Globus pallidus (tissue), 1 donor: ENCODE measurements around the gene ITGB8.
A peak's percentile ranks its signal among the peaks of the same experiment; 100 is the strongest.
"Not testable (repeated sequence)": the region's sequence is repeated elsewhere in the genome, so short reads cannot be mapped to it uniquely, and the experiment has no call there.

Experiments
- DNase-seq: peaks from one replicate; pipeline ENCODE4 v3.0.0-alpha.2; 2015; ENCODE audit warnings: low spot score

ITGB8 gene

DNA sequence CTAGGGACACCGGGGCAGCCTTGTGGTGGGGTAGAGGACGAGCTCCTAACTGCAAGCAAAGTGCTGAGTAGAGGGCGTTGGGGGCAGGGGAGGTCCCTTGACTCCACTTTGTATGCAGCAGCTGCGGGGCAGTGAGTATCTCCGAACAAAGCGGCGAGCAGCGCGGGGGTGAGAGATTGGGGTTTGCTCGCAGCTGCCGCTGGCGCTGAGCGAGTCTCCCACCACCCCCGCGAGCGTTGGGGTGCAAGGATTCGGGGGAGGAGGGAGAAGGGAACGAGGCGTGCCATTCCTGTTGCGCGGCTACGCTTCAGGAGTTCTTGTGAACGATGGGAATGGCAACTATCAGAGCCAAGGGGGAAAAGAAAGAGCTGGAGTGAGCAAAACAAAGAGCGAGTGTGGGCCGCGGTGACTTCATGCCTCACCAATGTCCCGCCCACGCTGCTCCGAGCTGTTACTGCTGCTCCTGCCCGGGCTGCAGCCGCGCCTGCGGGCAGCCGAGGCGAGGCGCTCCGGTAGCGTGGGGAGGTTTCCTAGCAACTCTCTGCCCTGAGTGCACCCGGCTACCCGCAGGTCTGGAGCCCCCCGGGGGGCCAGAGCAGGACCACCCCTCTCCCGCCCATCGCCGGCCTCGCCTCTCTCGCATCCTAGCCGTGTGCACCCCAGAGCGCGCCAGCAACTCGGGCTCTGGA lies at the start of gene ITGB8:
Gene ITGB8, plus strand, starts transcription at position 662 of the 689 bp plus-strand sequence. CDS start 907 bp downstream, outside the sequence.
- peak; percentile 94 for DNase-seq

DNA sequence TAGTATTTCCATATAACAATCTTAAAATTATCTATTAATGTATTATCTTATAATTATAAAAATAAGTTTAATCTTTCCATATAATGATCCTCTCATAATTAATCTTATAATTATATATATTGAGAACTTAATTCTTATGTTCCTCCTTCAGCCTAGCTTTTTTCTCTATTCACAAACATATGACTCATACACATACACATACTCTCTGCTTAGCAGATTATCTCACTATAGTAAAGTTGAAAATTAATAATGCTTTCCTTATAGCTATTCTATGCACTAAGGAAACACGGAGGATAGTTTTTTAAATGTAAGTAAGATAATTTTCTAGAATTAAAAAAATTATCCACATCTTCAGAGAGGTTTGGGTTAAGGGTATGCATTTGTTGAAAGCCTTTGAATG lies 47.7 kb upstream of the ITGB8 start:
- no peak for DNase-seq

DNA sequence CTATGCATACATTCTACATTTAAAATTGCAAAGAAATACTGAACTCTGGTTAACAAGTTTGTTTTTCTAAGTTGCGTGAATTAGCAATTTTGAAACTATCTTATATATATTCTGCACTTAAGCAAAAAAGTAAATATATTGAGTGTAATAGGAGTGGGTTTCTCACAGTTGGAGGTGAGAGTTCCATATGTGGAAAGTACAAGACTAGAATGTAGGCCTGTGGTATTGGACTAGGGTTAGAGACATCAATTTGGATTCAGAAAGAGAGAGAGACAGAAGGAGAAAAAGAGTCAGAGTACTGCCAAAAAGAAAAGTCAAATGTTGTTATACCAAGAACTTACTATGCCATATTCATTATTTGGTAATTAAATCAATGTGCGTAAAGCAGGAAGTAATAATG lies 47.3 kb upstream of the ITGB8 start:
- DNase-seq, result no peak

GRCh38 chr7:20284003-20284770 lies 46.5 kb upstream of the ITGB8 start:
- DNase-seq, result no peak

- no peak for DNase-seq
Observed at GRCh38 chr7:20284771-20285143, 45.9 kb upstream of the ITGB8 start.

- no peak for DNase-seq
Observed at GRCh38 chr7:20287317-20287716, 43.4 kb upstream of the ITGB8 start.

GRCh38 chr7:20288036-20288435 lies 42.7 kb upstream of the ITGB8 start:
- DNase-seq, result no peak

- no peak for DNase-seq
Observed at GRCh38 chr7:20290505-20291111, 40.1 kb upstream of the ITGB8 start.

DNA sequence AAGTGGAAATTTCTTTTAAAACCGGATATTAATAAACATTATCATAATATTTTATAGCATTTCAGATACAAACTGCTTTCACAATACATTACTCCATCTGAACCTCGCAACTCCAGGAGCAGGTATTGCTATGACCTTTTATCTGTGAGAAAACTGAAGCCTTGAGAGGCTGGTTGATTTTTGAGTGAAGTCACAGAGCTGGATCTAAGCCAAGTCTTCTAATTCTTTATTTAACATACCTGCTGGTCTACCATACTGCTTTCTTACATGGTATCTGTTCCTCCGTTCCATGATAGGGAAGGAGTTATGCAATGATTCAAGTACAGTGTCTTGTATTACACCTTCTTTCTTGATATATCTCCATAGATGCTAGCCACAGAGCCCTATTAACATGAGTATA lies 37.4 kb upstream of the ITGB8 start:
- no peak for DNase-seq

DNA sequence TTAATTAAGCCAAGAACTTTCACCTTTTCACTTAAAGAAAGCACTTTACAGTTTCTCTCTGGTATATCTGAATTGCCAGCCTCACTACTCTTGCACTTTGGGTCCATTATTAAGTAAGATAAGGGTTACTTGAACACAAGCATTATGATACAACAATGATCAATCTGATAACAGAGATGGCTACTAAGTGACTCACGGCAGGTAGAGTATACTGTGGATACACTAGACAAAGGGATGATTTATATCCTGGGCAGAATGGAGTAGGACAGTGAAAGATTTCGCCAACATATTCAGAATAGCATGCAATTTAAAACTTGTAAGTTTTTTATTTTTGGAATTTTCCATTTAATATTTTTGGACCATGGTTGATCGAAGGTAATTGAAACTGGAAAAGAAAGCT lies 34.3 kb upstream of the ITGB8 start:
- no peak for DNase-seq

DNA sequence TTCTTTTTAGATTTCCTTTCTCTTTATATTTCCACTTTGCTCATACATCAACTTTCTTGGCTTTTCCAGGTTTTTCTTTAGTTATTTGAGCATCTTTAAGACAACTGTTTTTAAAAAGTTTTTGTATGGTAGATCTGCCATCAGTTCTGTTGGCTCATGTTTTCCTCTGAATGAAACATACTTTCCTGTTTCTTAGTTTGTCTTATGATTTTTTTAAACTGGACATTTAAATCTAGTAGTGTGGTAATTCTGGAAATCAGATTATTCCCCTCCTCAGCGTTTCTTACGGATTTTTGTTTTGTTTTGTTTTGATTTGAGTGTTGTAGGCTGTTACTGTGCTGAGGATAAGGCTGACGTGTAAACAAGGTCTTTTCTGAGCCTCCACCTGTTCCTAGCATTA lies 33.8 kb upstream of the ITGB8 start:
- DNase-seq, result no peak

GRCh38 chr7:20298486-20298901 lies 32.2 kb upstream of the ITGB8 start:
- DNase-seq, result no peak

DNA sequence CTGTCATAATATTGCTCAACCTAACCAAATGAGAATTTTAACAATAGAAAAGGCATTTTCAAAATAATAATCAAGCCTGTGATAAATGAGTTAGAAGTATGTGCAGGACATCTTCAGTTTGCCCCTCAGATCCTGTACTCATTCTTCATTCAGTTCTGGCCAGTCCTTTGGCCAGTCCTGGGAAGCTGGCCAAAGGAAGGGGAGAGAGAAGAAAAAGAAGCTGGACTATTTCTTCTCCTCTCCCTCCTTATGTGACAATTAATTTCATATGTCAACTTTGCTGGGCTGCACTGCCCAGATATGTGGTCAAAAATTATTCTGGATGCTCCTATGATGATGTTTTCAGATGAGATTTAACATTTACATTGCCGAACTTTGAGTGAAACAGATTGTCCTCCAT lies 31.6 kb upstream of the ITGB8 start:
- DNase-seq, result no peak

GRCh38 chr7:20299647-20300312 lies 30.9 kb upstream of the ITGB8 start:
- DNase-seq, result no peak

DNA sequence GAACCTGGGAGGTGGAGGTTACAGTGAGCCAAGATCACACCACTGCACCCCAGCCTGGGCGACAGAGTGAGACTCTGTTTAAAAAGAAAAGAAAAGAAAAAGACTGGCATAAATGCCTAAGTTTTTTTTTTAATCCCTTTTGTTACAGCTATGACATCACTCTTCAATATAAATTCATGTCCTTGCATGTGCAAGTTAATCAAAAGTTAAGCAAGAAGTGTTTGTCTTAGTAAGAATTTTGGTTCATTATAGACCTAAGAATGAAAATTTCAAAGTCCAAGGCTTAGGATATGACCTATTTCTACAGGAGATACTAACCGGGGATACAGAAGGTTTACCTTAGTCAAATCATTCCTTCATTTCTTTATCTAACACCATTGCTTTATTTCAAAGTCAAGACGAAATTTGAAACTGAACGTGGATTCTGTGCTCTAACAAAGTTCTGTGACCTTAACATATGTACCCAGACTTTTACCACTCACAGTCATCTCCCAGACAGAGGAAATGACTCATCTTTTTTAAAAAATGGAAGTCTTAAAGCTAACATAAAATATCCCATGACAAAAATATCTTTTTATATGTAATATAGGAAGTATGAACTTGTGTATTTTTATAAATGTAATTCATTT lies 29.3 kb upstream of the ITGB8 start:
- no peak for DNase-seq

DNA sequence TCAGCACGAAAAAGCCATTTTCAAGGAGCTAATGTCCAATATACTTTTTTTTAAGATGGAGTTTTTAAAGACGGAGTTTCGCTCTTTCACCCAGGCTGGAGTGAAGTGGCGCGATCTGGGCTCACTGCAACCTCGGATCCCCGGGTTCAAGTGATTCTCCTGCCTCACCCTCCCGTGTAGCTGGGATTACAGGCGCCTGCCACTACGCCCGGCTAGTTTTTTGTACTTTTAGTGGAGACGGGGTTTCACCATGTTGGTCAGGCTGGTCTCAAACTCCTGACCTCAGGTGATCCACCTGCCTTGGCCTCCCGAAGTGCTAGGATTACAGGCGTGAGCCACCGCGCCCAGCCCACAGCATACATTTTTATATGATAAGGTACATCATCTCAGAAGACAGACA lies 28.4 kb upstream of the ITGB8 start:
- not testable (repeated sequence) for DNase-seq

GRCh38 chr7:20302891-20303290 lies 27.8 kb upstream of the ITGB8 start:
- DNase-seq, result no peak

DNA sequence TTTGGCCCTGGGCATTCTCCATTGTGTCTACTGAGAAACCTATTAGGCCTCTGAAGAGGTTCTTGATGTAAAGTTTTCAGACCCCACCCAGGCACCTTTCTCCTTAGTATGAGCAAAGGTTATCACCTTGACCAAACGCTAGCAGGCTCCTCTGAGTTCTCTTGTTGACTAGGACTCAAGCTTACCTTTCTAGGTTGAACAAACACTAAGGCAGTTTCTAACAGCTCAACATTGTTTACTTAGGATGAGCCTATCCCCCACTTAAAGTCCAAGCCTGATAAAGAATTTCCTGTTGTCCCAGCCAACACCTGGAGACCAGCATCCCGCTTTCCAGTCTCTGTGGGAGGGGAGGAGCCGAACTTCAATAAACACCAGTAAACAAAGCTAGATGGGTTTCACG lies 26.3 kb upstream of the ITGB8 start:
- no peak for DNase-seq

- DNase-seq, result no peak
Observed at GRCh38 chr7:20305726-20306125, 25.0 kb upstream of the ITGB8 start.

DNA sequence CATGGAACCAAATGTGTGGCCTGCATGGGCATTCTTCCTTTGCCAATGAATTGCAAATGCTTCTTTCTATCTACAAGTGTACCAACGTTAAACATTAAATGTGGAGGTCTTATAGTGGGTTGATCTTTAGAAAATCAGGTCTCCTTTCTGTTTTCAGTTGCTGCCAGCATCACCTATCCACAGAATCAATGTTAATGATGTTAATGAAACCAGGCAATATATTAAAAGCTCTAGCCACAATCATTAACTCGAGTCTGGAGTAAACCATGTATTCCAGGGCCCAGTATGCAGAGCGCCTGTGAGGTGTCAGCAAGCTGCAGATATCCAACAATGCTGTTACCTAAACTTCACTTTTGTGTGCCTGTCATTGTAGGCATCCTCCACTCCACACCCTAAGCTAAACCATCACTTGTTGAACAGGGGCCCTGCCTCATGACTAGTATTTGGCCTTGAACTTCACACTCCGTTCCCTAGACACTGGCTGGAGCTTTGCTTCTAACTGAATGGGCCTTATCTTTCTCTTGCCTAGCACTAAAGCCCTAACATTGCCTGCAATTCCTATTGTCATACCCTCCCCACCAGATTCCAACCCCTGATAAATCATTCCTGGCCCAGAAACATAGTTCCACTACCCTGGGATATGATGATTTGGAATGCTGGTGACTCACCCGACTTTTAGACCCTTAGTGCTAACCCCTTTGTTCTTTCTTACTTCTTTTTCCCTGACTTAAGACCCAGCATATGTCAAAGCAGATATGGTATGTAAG lies 24.3 kb upstream of the ITGB8 start:
- DNase-seq, result no peak

GRCh38 chr7:20307119-20307518 lies 23.6 kb upstream of the ITGB8 start:
- DNase-seq, result no peak
